NCI-H2196 (cell line): Measurements from ENCODE around the gene WIPF3.
"Not testable (repeated sequence)": the region's sequence is repeated elsewhere in the genome, so short reads cannot be mapped to it uniquely, and the experiment has no call there.

Source experiments
- DNase-seq: peaks from one replicate; lab custom pipeline; 2025; ENCODE audit not compliant: unreplicated experiment; lab: John Stamatoyannopoulos, UW

The WIPF3 gene

GRCh38 chr7:29877196-29877595 is 70.9 kb downstream of the WIPF3 start:
- peak; percentile 63 for DNase-seq

- peak; percentile 40 for DNase-seq
Measured at GRCh38 chr7:29878081-29878688, 71.9 kb downstream of the WIPF3 start.

GRCh38 chr7:29879609-29880008 is 73.3 kb downstream of the WIPF3 start:
- no peak for DNase-seq

- DNase-seq: no peak
Measured at GRCh38 chr7:29881724-29882123, 75.4 kb downstream of the WIPF3 start.

GRCh38 chr7:29882481-29882880 is 76.2 kb downstream of the WIPF3 start:
- DNase-seq: no peak

GRCh38 chr7:29883462-29884398 is 77.4 kb downstream of the WIPF3 start:
- peak; percentile 43 for DNase-seq

- peak; percentile 47 for DNase-seq
Measured at GRCh38 chr7:29884399-29885272, 78.3 kb downstream of the WIPF3 start.

GRCh38 chr7:29885626-29886025 is 79.3 kb downstream of the WIPF3 start:
- DNase-seq: no peak

- no peak for DNase-seq
Measured at GRCh38 chr7:29886827-29887226, 80.5 kb downstream of the WIPF3 start.

- DNase-seq: no peak
Measured at GRCh38 chr7:29888006-29888405, 81.7 kb downstream of the WIPF3 start.

- DNase-seq: no peak
Measured at GRCh38 chr7:29889288-29889687, 83.0 kb downstream of the WIPF3 start.

- DNase-seq: no peak
Measured at GRCh38 chr7:29890251-29890650, 83.9 kb downstream of the WIPF3 start.

- not testable (repeated sequence) for DNase-seq
Measured at GRCh38 chr7:29890786-29891185, 84.5 kb downstream of the WIPF3 start.

- no peak for DNase-seq
Measured at GRCh38 chr7:29891766-29892165, 85.5 kb downstream of the WIPF3 start.

- DNase-seq: no peak
Measured at GRCh38 chr7:29892231-29892630, 85.9 kb downstream of the WIPF3 start.

- no peak for DNase-seq
Measured at GRCh38 chr7:29893351-29893965, 87.2 kb downstream of the WIPF3 start.

- DNase-seq: no peak
Measured at GRCh38 chr7:29894256-29894655, 87.9 kb downstream of the WIPF3 start.

- DNase-seq: no peak
Measured at GRCh38 chr7:29895559-29895958, 89.3 kb downstream of the WIPF3 start.

GRCh38 chr7:29896685-29897411 is 90.5 kb downstream of the WIPF3 start:
- DNase-seq: no peak

GRCh38 chr7:29898301-29898700 is 92.0 kb downstream of the WIPF3 start:
- no peak for DNase-seq
